ACC112 (cell line): ENCODE measurements around the gene FAM83D.

Experiments used
- H2AFZ ChIP-seq: fragments of 200-600 bp; sonication (generic); one replicate; pipeline ENCODE4 v1.6.0; 2017; ENCODE audit warnings: antibody characterized with exemption, low read length; ENCODE audit not compliant: unreplicated experiment
- H3K27ac ChIP-seq: fragments of 200-600 bp; sonication (generic); 2 replicates; pipeline ENCODE4 v1.5.1; 2014; ENCODE audit warnings: low read depth, mild to moderate bottlenecking, antibody characterized with exemption, low read length, moderate library complexity
- H3K27me3 ChIP-seq: fragments of 200-600 bp; sonication (generic); 2 replicates; pipeline ENCODE4 v1.6.1; 2014; ENCODE audit warnings: mild to moderate bottlenecking, antibody characterized with exemption, low read length, moderate library complexity, mixed read lengths; ENCODE audit not compliant: insufficient read depth
- H3K36me3 ChIP-seq: fragments of 200-600 bp; sonication (generic); 2 replicates; pipeline ENCODE4 v1.6.1; 2016; ENCODE audit warnings: mild to moderate bottlenecking, antibody characterized with exemption, low read length, moderate library complexity, mixed read lengths; ENCODE audit not compliant: insufficient read depth
- H3K4me1 ChIP-seq: fragments of 200-600 bp; sonication (generic); one replicate; pipeline ENCODE4 v1.6.1; 2016; ENCODE audit warnings: low read length, mixed read lengths; ENCODE audit not compliant: insufficient read depth, unreplicated experiment, control insufficient read depth
- H3K4me3 ChIP-seq: fragments of 200-600 bp; sonication (generic); 2 replicates; pipeline ENCODE4 v1.5.1; 2014; ENCODE audit warnings: mild to moderate bottlenecking, low read depth, low read length
- H3K79me2 ChIP-seq: fragments of 200-600 bp; sonication (generic); one replicate; pipeline ENCODE4 v1.6.0; 2016; ENCODE audit warnings: low read length; ENCODE audit not compliant: control insufficient read depth, unreplicated experiment, insufficient read depth

FAM83D gene

DNA sequence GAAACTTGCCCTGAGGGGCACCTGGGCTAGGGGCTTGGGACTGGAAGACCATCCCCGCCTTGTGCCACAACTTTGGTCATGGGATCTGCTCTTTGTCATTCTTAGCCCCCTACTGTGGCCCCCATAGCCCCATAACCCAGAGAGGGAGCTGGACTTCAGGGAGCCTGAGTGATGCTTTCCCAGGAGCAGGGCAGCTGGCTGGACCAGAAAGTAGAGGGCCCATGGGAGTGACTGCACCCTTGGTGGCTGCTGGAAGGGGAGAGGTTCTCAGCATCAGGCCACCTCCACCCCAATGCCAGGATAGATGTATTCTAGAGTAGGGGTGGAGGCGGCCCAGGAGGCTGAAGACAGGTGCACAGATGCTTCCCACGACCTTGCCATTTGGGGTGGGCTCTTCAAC is 5.8 kb upstream of the FAM83D start:
- H3K27me3 ChIP-seq, result peaks cover 55% of the 10 kb centered on the region
- H2AFZ ChIP-seq, result no peak overlapping the region
- no peaks in the 10 kb centered on the region for H3K36me3 ChIP-seq
- no peaks in the 10 kb centered on the region for H3K79me2 ChIP-seq
- H3K4me3 ChIP-seq, result no peak overlapping the region
- H3K4me1 ChIP-seq, result no peaks in the 10 kb centered on the region
- H3K27ac ChIP-seq, result no peak overlapping the region

DNA sequence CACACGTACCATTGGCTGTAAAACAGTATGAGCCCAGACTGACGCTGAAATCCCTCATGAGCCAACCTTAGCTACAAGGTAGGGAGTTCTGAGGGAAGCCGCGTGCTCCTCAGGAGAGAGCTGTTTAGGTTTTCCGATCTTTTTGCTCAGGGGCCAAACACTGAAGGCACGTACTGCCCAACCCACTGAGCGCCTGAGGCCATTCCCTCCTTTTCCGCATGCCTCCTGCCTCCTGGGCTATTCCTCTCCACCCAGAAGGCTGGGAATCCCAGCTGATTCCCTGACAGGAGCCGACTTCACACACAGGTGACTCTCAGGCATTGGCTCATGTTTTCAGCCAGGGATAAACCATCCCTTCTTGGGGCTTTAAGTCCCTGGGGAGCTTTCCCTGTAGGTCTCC is 5.4 kb upstream of the FAM83D start:
- no peak overlapping the region for H3K27ac ChIP-seq
- H3K27me3 ChIP-seq, result peaks cover 55% of the 10 kb centered on the region
- H2AFZ ChIP-seq, result no peak overlapping the region
- H3K4me3 ChIP-seq, result no peak overlapping the region
- H3K4me1 ChIP-seq, result no peaks in the 10 kb centered on the region
- H3K79me2 ChIP-seq, result no peaks in the 10 kb centered on the region
- no peaks in the 10 kb centered on the region for H3K36me3 ChIP-seq

DNA sequence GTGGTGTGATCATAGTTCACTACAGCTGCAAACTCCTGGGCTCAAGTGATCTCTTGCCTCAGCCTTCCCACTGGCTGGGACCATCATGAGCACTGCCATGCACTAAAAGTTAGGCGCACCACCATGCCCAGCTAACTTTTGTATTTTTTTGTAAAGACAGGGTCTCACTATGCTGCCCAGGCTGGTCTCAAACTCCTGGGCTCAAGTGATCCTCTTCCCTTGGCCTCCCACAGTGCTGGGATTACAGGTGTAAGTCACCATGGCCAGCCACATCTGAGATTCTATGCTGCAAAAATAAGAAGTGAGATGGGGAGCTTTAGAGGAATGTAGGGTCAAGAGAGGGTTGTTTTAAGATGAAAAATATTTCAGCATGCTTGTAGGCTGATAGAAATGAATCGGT is 1.5 kb upstream of the FAM83D start:
- Histone ChIP-seq H3K79me2 (peaks cover 34% of the 10 kb centered on the region), H3K36me3 (no peaks in the 10 kb centered on the region), H3K4me1 (peaks cover 11% of the 10 kb centered on the region), H3K27ac (no peak overlapping the region), H3K4me3 (no peak overlapping the region), H2AFZ (no peak overlapping the region), H3K27me3 (peaks cover 27% of the 10 kb centered on the region)

DNA sequence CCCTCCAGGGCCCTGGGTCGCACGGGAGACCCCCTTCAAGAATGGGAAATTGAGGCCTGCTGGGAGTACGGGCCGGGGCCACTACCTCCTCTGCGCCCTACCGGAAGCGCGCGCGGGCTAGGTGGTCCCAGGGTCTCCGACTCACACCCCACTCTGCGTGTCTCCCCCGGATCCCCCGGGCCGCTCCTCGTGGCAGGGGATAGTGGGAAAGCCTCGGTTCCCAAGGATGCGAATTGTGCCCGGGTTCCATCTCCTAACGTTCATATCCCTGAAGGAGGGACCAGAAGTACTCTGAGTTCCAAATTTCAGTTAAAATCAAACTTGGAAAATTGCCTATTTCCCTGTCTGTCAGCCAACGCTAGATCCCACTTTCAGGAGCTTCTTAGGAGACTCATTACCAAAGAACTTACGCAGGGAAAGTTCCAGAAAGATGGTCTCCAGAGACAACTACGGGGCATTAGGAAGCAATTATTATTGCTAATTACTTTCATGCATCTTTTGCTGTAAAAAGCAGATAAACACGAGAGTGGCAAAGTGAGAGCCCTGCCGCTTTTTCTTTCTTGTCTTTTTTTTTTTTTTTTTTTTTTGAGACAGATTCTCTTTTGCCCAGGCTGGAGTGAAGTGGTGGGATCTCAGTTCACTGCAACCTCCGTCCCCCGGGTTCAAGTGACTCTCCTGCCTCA is 858 bp downstream of the FAM83D start:
- Histone ChIP-seq H2AFZ (peak overlapping the region; percentile 55), H3K4me1 (peaks cover 28% of the 10 kb centered on the region), H3K27ac (no peak overlapping the region), H3K79me2 (peaks cover 58% of the 10 kb centered on the region), H3K27me3 (peaks cover 4% of the 10 kb centered on the region; the same call in 1 of the 2 replicates), H3K4me3 (peak overlapping the region; percentile 84), H3K36me3 (no peaks in the 10 kb centered on the region)

DNA sequence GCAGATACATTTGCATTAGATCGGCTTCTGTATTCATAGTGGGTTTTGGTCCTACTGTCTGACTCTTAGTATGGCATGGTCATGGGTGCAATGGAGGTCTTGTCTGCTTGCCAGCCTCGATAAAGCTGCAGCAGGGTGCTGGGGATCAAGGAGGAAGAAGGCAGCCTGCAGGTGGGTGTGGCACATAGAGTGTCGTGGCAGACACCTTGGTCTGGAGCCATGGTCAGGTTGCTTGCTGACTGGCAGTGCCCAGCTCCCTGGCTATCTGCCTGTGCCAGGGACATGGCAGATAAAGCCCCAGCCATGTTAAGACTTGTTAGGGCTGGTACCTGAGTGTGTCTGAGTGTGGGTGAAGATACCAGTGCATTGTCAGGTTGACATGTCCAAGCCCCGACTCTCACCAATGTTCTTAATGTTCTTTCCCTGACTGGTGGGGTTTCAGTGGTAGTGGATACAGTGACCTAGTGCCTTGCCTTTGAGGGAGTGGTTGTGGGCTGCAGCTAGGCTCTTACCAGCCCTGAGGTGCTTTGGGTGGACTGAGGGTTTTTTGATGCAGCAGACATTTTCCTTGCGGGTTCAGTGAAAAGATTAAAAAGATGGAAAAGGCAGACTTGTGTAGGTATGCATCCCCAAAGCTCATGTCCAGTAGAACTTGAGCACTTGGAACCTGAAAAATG is 1.8 kb downstream of the FAM83D start:
- H3K4me1 ChIP-seq, result peaks cover 38% of the 10 kb centered on the region
- peak overlapping the region; percentile 84 for H3K4me3 ChIP-seq
- H3K79me2 ChIP-seq, result peaks cover 67% of the 10 kb centered on the region
- H3K27me3 ChIP-seq, result no peaks in the 10 kb centered on the region
- 0 out of 2 replicates have a peak overlapping the region, but pooled peaks have one; percentile 35 for H3K27ac ChIP-seq
- H3K36me3 ChIP-seq, result no peaks in the 10 kb centered on the region
- no peak overlapping the region for H2AFZ ChIP-seq

DNA sequence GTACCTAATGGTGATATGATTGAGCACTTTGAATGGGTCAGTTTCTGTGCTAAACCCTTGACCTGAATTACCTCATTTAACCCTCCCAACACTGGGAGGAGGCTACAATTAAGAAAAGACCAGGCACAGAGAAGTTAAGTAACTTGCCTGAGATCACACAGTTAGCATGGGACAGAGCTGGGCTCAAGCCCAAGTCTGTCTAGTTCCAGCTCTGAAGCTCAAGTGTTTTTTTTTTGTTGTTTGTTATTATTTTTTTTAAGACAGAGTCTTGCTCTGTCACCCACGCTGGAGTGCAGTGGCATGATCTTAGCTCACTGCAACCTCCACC is 4.0 kb downstream of the FAM83D start:
- Histone ChIP-seq H3K4me3 (peak overlapping the region; percentile 6; the same call in 1 of the 2 replicates), H3K27me3 (no peaks in the 10 kb centered on the region), H3K36me3 (no peaks in the 10 kb centered on the region), H3K4me1 (peaks cover 44% of the 10 kb centered on the region), H3K27ac (no peak overlapping the region), H3K79me2 (peaks cover 88% of the 10 kb centered on the region), H2AFZ (no peak overlapping the region)

DNA sequence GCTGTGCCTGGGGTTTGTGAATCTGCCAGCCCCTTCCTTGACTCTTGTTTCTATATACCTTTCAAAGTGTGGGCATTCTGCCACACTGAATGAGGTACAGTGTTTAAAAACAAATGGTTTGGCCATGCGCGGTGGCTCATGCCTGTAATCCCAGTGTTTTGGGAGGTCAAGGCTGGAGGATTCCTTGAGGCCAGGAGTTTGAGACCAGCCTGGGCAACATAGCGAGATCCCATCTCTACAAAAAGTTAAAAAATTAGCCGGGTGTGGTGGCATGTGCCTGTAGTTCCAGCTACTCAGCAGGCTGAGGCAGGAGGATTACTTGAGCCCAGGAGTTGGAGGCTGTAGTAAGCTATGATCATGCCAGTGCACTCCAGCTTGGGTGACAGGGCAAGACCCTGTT is 5.8 kb downstream of the FAM83D start:
- Histone ChIP-seq H3K4me3 (peak overlapping the region; percentile 49), H2AFZ (no peak overlapping the region), H3K27ac (peak overlapping the region; percentile 92), H3K4me1 (peaks cover 53% of the 10 kb centered on the region), H3K36me3 (no peaks in the 10 kb centered on the region), H3K27me3 (no peaks in the 10 kb centered on the region), H3K79me2 (peaks cover 99% of the 10 kb centered on the region)

DNA sequence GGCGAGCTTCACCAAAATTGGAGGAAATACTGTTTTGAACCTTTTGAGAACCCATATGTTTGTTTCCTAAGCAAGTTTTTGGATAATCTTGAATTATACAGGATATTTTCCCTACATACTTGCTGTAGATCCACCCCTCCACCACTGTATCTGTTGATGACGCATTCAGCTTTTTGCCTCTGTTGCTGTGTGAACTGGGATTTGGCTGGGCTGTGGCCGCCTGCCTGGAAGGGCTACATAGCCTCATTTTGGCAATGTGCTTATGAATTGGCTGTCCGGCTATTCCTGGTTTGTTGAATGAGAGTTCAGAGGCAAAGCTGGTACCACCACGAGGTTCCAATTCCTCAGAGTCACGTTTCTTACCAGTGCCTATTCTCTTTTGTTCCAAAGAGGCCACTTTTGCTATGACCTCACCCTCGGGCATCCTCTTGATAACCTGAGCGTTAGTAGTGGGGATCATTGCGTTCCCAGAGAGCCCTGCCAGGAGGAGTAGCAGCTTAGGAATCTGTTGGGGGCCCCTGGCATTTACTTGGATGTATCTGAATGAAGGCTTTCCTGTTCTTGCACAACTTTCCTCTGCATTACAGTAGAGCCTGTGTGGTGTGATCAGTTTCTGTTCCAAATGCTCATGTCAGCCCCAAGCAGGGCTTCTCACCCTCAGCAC is 6.4 kb downstream of the FAM83D start:
- Histone ChIP-seq H3K4me1 (peaks cover 53% of the 10 kb centered on the region), H3K36me3 (no peaks in the 10 kb centered on the region)

DNA sequence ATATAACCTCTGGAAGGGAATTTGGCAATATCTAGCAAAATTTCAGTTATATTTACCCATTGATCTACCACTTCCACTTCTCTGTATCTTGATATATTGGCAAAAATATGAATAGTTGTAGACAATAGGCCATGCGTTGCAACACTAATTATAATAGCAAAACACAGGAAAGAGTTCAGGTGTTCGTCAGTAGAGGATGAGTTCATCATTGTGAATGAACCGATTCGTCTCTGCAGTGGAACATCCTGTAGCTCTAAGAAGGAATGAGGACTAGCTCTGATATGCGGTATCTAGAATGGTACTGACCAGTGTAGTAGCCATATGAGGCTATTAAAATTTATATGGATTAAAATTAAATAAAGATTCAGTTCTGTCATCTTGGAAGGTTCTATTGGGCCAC is 8.3 kb downstream of the FAM83D start:
- Histone ChIP-seq H3K4me1 (peaks cover 42% of the 10 kb centered on the region), H3K4me3 (no peak overlapping the region), H3K36me3 (0 out of 2 replicates have a peak, but pooled peaks cover 4% of the 10 kb centered on the region), H2AFZ (no peak overlapping the region), H3K27ac (no peak overlapping the region), H3K79me2 (peaks cover 99% of the 10 kb centered on the region), H3K27me3 (no peaks in the 10 kb centered on the region)

More for the DNA sequence above, 6.4 kb downstream of the FAM83D start:
- Histone ChIP-seq H3K4me3 (peak overlapping the region; percentile 49), H3K27me3 (no peaks in the 10 kb centered on the region), H3K27ac (peak overlapping the region; percentile 92), H3K79me2 (peaks cover 99% of the 10 kb centered on the region), H2AFZ (peak overlapping the region; percentile 42)

DNA sequence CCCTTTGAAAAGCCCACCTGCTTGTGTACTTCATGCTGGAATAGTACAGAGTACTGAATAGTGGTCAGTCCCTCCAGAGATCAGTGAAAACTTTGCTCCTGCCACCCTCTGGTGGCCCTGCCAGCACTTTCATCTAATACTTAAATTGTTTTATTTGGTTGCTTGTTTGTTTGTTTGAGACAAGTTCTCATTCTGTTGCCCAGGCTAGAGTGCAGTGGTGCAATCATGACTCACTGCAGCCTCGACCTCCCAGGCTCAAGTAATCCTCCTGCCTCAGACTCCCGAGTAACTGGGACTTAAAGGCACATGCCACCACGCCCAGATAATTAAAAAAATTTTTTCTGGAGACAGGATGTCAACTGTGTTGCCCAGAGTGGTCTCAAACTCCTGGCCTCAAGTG is 9.1 kb downstream of the FAM83D start:
- H3K4me1 ChIP-seq, result peaks cover 37% of the 10 kb centered on the region
- 0 out of 2 replicates have a peak, but pooled peaks cover 4% of the 10 kb centered on the region for H3K36me3 ChIP-seq
- peaks cover 99% of the 10 kb centered on the region for H3K79me2 ChIP-seq
- H3K27me3 ChIP-seq, result no peaks in the 10 kb centered on the region
- H3K4me3 ChIP-seq, result no peak overlapping the region
- no peak overlapping the region for H2AFZ ChIP-seq
- H3K27ac ChIP-seq, result peak overlapping the region; percentile 30; the same call in 1 of the 2 replicates
